Activated T-helper 1 cell treated with anti-CD3 and anti-CD28 coated beads, Interleukin-12 subunit alpha, Interleukin-12 subunit beta, Interleukin-2, Interleukin-4 antibody, amounts not matched to agents 30 ng/mL and 10 ng/mL and 1 ng/mL, durations not matched to agents 14 hours and 24 hours and 36 hours (primary cell): ENCODE data around the gene IER3. TPM values are rescaled to one million over a fixed set of nuclear protein-coding genes. Genes with fewer than 3 reads are reported as not detected.
"Not testable (repeated sequence)": the region's sequence is repeated elsewhere in the genome, so short reads cannot be mapped to it uniquely, and the experiment has no call there.

Source experiments
- DNase-seq: peaks from one replicate; pipeline ENCODE4 v3.0.0; 2021; ENCODE audit warnings: low spot score
- H3K27ac Mint-ChIP-seq: one replicate; pipeline ENCODE4 v1.8.0; 2021; ENCODE audit warnings: mild to moderate bottlenecking, mixed read lengths
- H3K27me3 Mint-ChIP-seq: one replicate; pipeline ENCODE4 v1.8.0; 2022; ENCODE audit warnings: mild to moderate bottlenecking, moderate library complexity, mixed read lengths; ENCODE audit not compliant: insufficient read depth
- H3K36me3 Mint-ChIP-seq: one replicate; pipeline ENCODE4 v1.8.0; 2021; ENCODE audit warnings: low read depth, mixed read lengths
- H3K4me1 Mint-ChIP-seq: one replicate; pipeline ENCODE4 v1.8.0; 2021; ENCODE audit warnings: low read depth, mixed read lengths
- H3K4me3 Mint-ChIP-seq: one replicate; pipeline ENCODE4 v1.8.0; 2021; ENCODE audit warnings: mild to moderate bottlenecking, moderate library complexity, mixed read lengths
- H3K9me3 Mint-ChIP-seq: one replicate; pipeline ENCODE4 v1.8.0; 2021; ENCODE audit warnings: mixed read lengths
- intact Hi-C: fragments of 100-400 bp; cut with micrococcal nuclease; formaldehyde crosslinking; loops from one replicate; pipeline ENCODE4 v1.15.1; 2024
- total RNA-seq: library from RNA; stranded (reverse); gene quantifications from 2 replicates; pipeline ENCODE4 v1.2.3, GENCODE V29; 2022

The IER3 gene
- total RNA-seq, 1 donor from 2014 or later, result 578 TPM

DNA sequence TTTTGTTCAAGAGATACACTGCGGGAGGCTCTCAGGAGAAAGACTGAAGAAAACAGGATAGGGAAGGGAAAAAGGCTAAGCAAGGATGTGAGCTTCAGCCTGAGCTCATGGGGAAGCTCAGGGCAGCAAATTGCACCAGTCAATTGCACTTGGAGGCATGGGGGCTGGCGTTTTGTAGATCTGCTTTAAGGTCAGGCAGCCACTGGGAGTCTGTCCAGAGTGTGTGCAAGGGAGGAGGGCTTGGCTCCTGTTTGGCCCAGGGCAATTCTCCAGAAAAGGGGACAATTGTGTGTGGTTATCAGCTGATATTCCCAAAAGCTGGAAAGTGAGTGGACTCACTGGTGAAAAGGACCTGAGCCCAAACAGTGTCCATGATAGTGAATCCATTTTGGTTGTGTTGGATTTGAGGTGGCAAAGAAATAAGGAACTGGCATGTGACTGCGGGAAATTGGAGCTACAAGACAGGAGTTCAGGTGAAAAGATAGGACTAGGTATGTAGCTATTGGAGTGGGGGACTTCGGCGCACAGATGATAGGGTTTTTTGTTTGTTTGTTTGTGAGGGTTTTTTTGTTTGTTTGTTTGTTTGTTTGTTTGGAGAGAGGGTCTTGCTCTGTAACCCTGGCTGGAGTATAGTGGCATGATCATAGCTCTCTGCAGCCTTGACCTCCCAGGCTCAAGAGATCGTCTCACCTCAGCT lies 22.3 kb upstream of the IER3 start:
- peaks cover 66% of the 10 kb centered on the region for H3K4me1 Mint-ChIP-seq
- intact Hi-C loops, result loop anchor here (1.0 kb wide), 1 partner anchor 18 kb away; no protein-coding TSS in a partner anchor
- H3K9me3 Mint-ChIP-seq, result no peaks in the 10 kb centered on the region
- H3K4me3 Mint-ChIP-seq, result peak overlapping the region; percentile 68
- H3K27me3 Mint-ChIP-seq, result peaks cover 2% of the 10 kb centered on the region
- H3K36me3 Mint-ChIP-seq, result peaks cover 4% of the 10 kb centered on the region
- DNase-seq, result no peak
- peak overlapping the region; percentile 92 for H3K27ac Mint-ChIP-seq

- H3K27me3 Mint-ChIP-seq, H3K4me3 Mint-ChIP-seq, H3K36me3 Mint-ChIP-seq, intact Hi-C loops, DNase-seq, H3K9me3 Mint-ChIP-seq: not testable (repeated sequence)
- Mint-ChIP-seq H3K27ac (peak overlapping the region; percentile 18), H3K4me1 (peaks cover 59% of the 10 kb centered on the region)
Observed at GRCh38 chr6:30765495-30765894, 21.1 kb upstream of the IER3 start.

DNA sequence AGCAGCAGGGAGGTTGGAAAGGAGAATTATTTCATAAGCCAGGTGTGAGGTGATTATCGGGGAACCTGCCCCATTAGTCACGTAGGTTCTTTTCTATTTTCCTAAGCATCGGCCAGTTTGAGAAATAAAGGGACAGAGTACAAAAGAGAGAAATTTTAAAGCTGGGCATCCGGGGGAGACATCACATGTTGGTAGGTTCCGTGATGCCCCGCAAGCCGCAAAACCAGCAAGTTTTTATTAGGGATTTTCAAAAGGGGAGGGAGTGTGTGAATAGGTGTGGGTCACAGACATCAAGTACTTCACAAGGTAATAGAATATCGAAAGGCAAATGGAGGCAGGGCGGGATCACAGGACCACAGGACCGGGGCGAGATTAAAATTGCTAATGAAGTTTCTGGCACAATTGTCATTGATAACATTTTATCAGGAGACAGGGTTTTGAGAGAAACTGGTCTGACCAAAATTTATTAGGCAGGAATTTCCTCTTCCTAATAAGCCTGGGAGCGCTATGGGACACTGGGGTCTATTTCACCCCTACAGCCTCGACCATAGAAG lies 20.2 kb upstream of the IER3 start:
- DNase-seq, intact Hi-C loops, H3K4me3 Mint-ChIP-seq, H3K36me3 Mint-ChIP-seq, H3K27me3 Mint-ChIP-seq, H3K9me3 Mint-ChIP-seq: not testable (repeated sequence)
- Mint-ChIP-seq H3K4me1 (peaks cover 50% of the 10 kb centered on the region), H3K27ac (peak overlapping the region; percentile 73)

DNA sequence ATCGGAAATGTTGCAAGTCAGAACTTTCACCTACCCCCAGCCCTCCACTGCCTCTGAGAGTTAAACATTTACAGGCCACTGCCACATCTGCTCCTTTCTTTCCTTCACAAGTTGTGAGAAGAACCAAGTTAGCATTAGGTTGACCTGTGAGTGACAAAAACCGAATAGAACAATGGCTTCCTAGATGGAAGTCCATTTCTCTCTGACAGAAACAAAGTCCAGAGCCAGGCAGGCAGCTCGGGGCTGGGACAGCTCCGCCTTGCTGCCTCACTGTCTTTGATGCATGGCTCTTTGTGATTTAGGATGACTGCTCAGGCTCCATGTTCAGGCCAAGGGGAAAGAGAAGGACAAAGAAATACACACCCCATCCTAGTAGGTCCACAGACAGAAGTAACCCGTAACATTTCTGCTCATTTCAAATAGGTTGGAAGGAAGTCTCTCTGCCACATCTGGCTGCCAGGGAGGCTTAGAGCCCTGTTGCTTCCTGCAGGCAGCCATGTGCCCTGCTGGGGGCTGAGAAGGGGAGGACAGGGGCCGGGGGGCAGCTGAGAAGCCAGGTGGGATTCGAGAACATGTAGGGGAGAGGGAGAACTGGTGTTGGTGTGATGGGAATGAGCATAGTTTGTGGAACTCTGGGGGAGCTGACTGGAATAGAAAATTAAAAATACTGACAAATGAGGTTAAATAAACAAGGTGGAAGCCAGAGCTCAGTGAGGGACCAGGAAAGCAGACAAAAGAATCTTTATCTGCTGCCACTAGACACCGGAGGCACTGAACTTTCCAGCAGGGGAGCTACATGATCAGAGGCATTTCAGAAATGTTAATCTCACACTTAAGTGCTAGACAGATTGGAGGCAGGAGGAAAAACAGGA lies 19.5 kb upstream of the IER3 start:
- Mint-ChIP-seq H3K4me3 (no peak overlapping the region), H3K9me3 (no peaks in the 10 kb centered on the region), H3K4me1 (peaks cover 47% of the 10 kb centered on the region), H3K27ac (peak overlapping the region; percentile 73), H3K27me3 (peaks cover 8% of the 10 kb centered on the region), H3K36me3 (peaks cover 4% of the 10 kb centered on the region)
- no peak for DNase-seq
- intact Hi-C loops, result no loop called here

DNA sequence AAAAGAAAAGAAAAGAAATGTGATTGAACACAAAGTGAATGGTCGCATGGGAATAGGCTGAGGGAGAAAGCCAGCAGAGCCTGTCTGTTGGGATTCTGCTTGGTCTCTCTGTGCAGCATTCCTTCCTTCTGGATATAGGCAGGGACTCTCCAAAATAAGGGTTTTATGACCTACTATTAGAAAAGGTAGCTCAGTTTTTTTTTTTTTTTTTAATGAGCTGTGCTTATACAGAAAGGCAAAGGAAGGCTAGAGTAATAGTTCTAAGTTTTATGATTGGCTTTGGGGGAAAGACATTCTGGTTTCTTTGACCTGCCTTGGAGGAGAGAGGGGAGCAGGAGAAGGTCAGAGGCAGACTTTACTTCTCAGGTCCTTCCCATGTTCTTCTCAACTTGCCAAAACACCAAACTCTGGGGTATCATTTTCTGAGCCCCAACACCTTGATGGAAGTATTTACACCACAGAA lies 18.8 kb upstream of the IER3 start:
- intact Hi-C loops, result no loop called here
- Mint-ChIP-seq H3K27me3 (peaks cover 8% of the 10 kb centered on the region), H3K9me3 (no peaks in the 10 kb centered on the region), H3K36me3 (peaks cover 4% of the 10 kb centered on the region), H3K27ac (peak overlapping the region; percentile 73), H3K4me3 (no peak overlapping the region), H3K4me1 (peaks cover 41% of the 10 kb centered on the region)
- DNase-seq, result no peak

DNA sequence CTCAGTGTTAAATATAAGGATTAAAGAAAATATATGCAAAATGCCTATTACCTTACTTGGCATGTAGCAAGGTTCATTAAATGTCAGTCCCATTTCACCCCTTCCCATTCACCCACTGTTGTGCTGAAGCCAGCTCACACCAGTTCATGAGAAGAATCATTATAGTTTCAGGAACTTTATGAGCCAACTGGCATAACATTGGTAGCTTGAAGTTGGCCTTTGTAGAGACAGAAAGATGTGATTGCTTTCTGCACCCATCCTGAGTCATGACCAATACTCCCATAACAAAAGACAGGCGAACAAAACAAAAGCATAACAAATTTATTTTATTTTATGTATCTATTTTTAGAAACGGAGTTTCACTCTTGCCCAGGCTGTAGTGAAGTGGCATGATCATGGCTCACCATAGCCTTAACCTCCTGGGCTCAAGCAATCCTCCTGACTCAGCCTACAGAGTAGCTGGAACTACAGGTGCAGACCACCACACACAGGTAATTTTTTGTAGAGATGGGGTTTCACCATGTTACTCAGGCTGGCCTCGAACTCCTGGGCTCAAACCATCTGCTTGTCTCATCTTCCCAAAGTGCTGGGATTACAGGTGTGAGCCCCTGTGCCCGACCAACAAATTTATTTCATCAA lies 17.6 kb upstream of the IER3 start:
- Mint-ChIP-seq H3K4me3 (no peak overlapping the region), H3K27ac (no peak overlapping the region), H3K36me3 (peaks cover 2% of the 10 kb centered on the region), H3K9me3 (no peaks in the 10 kb centered on the region), H3K27me3 (peaks cover 8% of the 10 kb centered on the region), H3K4me1 (peaks cover 34% of the 10 kb centered on the region)
- intact Hi-C loops, result no loop called here
- DNase-seq, result no peak

GRCh38 chr6:30760549-30760948 lies 16.2 kb upstream of the IER3 start:
- DNase-seq, result no peak
- Mint-ChIP-seq H3K36me3 (peaks cover 2% of the 10 kb centered on the region), H3K9me3 (no peaks in the 10 kb centered on the region), H3K27me3 (peaks cover 8% of the 10 kb centered on the region), H3K4me3 (no peak overlapping the region), H3K27ac (no peak overlapping the region), H3K4me1 (peaks cover 26% of the 10 kb centered on the region)
- intact Hi-C loops, result no loop called here

- no peak for DNase-seq
- Mint-ChIP-seq H3K36me3 (peaks cover 2% of the 10 kb centered on the region), H3K27ac (no peak overlapping the region), H3K27me3 (peaks cover 8% of the 10 kb centered on the region), H3K9me3 (no peaks in the 10 kb centered on the region), H3K4me1 (peaks cover 26% of the 10 kb centered on the region), H3K4me3 (no peak overlapping the region)
- intact Hi-C loops, result no loop called here
Observed at GRCh38 chr6:30759575-30760239, 15.4 kb upstream of the IER3 start.

DNA sequence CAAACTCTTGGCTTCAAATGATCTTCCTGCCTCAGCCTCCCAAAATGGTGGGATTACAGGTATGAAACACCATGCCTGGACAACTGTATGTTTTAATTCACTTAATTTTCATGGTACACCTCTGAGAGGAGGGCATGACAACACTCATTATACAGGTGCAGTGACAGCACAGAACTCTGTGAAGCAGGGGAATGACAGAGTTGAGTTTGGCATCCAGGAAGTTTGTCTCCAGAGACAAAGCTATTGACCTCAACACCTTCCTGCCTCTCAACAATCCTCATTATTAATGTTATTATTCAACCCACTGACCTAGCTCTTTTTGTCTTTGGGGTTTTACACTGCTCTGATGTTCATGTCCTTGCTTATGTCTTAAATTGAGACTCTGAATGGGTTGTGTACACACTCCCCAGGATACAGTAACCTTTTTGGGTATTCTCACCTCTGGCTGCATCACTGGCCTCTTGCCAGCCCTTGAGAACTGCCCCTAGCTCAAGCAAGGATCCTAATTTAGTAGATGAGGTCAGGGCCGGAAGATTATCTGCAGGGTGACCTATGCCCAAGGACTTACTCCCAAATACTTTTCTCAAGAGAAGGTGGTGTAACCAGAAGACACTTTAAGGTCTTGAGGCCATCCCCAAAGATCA lies 13.0 kb upstream of the IER3 start:
- no peaks in the 10 kb centered on the region for H3K9me3 Mint-ChIP-seq
- peaks cover 2% of the 10 kb centered on the region for H3K36me3 Mint-ChIP-seq
- H3K4me1 Mint-ChIP-seq, result peaks cover 11% of the 10 kb centered on the region
- intact Hi-C loops, result no loop called here
- H3K4me3 Mint-ChIP-seq, result no peak overlapping the region
- DNase-seq, result no peak
- H3K27me3 Mint-ChIP-seq, result peaks cover 7% of the 10 kb centered on the region
- no peak overlapping the region for H3K27ac Mint-ChIP-seq

GRCh38 chr6:30756405-30757003 lies 12.2 kb upstream of the IER3 start:
- H3K27me3 Mint-ChIP-seq, H3K27ac Mint-ChIP-seq, DNase-seq, intact Hi-C loops, H3K4me3 Mint-ChIP-seq, H3K36me3 Mint-ChIP-seq, H3K9me3 Mint-ChIP-seq: not testable (repeated sequence)
- peaks cover 11% of the 10 kb centered on the region for H3K4me1 Mint-ChIP-seq

- no peak overlapping the region for H3K27ac Mint-ChIP-seq
- DNase-seq, result no peak
- H3K4me1 Mint-ChIP-seq, result peaks cover 11% of the 10 kb centered on the region
- no peaks in the 10 kb centered on the region for H3K9me3 Mint-ChIP-seq
- H3K27me3 Mint-ChIP-seq, result peaks cover 4% of the 10 kb centered on the region
- no peak overlapping the region for H3K4me3 Mint-ChIP-seq
- no peaks in the 10 kb centered on the region for H3K36me3 Mint-ChIP-seq
- intact Hi-C loops, result no loop called here
Observed at GRCh38 chr6:30754631-30755030, 10.3 kb upstream of the IER3 start.
